Trophoblast cell (in vitro differentiated cells and primary cell): ENCODE results near the gene DCTN2.

Source experiments
- DNase-seq, 2 donors: peaks; one replicate each; pipeline ENCODE4 v3.0.0-alpha.2; 2016
- H2AFZ ChIP-seq: 2 replicates; pipeline ENCODE4 v1.6.1; 2013; ENCODE audit warnings: low read length, moderate library complexity, mild to moderate bottlenecking; ENCODE audit not compliant: insufficient read depth, poor library complexity
- H2AK5ac ChIP-seq: 2 replicates; pipeline ENCODE4 v1.6.1; 2013; ENCODE audit warnings: mild to moderate bottlenecking, low read length
- H2BK120ac ChIP-seq: 2 replicates; pipeline ENCODE4 v1.6.1; 2013; ENCODE audit warnings: low read length, mild to moderate bottlenecking, moderate library complexity; ENCODE audit not compliant: insufficient read depth, poor library complexity
- H2BK12ac ChIP-seq: 2 replicates; pipeline ENCODE4 v1.6.1; 2013; ENCODE audit warnings: mild to moderate bottlenecking, low read length, moderate library complexity
- H2BK5ac ChIP-seq: 2 replicates; pipeline ENCODE4 v1.6.1; 2013; ENCODE audit warnings: low read length, low read depth, moderate library complexity, mild to moderate bottlenecking; ENCODE audit not compliant: poor library complexity
- H3K14ac ChIP-seq: 2 replicates; pipeline ENCODE4 v1.6.1; 2013; ENCODE audit warnings: mild to moderate bottlenecking, low read length
- H3K18ac ChIP-seq: 2 replicates; pipeline ENCODE4 v1.6.1; 2013; ENCODE audit warnings: mild to moderate bottlenecking, low read length
- H3K23ac ChIP-seq: 2 replicates; pipeline ENCODE4 v1.6.1; 2013; ENCODE audit warnings: low read length
- H3K27ac ChIP-seq: 2 replicates; pipeline ENCODE4 v1.5.1; 2013; ENCODE audit warnings: low read depth, mild to moderate bottlenecking, inconsistent platforms, low read length, moderate library complexity
- H3K27me3 ChIP-seq: 2 replicates; pipeline ENCODE4 v1.6.1; 2013; ENCODE audit warnings: inconsistent platforms, mild to moderate bottlenecking, low read length, moderate library complexity; ENCODE audit not compliant: insufficient read depth
- H3K36me3 ChIP-seq, 2 experiments: 1 replicate in 1 of 2; 2 replicates in 1 of 2; pipeline ENCODE4 v1.6.1; 2013; ENCODE audit warnings: low read length in 2 of 2, mild to moderate bottlenecking in 2 of 2, moderate library complexity in 1 of 2; ENCODE audit not compliant: insufficient read depth in 2 of 2, control insufficient read depth in 1 of 2
- H3K4ac ChIP-seq: 2 replicates; pipeline ENCODE4 v1.6.1; 2013; ENCODE audit warnings: low read depth, mild to moderate bottlenecking, low read length, moderate library complexity
- H3K4me1 ChIP-seq, 2 experiments: 1 replicate in 1 of 2; 2 replicates in 1 of 2; pipeline ENCODE4 v1.6.1; 2013; ENCODE audit warnings: low read length in 2 of 2, mild to moderate bottlenecking in 2 of 2, moderate library complexity in 1 of 2; ENCODE audit not compliant: insufficient read depth in 2 of 2, control insufficient read depth in 1 of 2
- H3K4me2 ChIP-seq: 2 replicates; pipeline ENCODE4 v1.6.1; 2013; ENCODE audit warnings: inconsistent platforms, mild to moderate bottlenecking, low read length, moderate library complexity
- H3K4me3 ChIP-seq: 2 replicates; pipeline ENCODE4 v1.5.1; 2013; ENCODE audit warnings: mild to moderate bottlenecking, low read depth, low read length, inconsistent platforms
- H3K79me1 ChIP-seq: one replicate; pipeline ENCODE4 v1.6.1; 2013; ENCODE audit warnings: low read length
- H3K79me2 ChIP-seq: 2 replicates; pipeline ENCODE4 v1.6.1; 2013; ENCODE audit warnings: low read length, mild to moderate bottlenecking; ENCODE audit not compliant: control insufficient read depth, insufficient read depth, poor library complexity
- H3K9ac ChIP-seq: 2 replicates; pipeline ENCODE4 v1.6.1; 2013; ENCODE audit warnings: mild to moderate bottlenecking, low read length
- H3K9me3 ChIP-seq: 2 replicates; pipeline ENCODE4 v1.6.1; 2013; ENCODE audit warnings: low read depth, mild to moderate bottlenecking, control low read depth, inconsistent platforms, low read length; ENCODE audit not compliant: insufficient read depth
- H4K12ac ChIP-seq: 2 replicates; pipeline ENCODE4 v1.6.1; 2013; ENCODE audit warnings: low read depth, mild to moderate bottlenecking, low read length, moderate library complexity
- H4K8ac ChIP-seq: 2 replicates; pipeline ENCODE4 v1.6.1; 2013; ENCODE audit warnings: low read depth, mild to moderate bottlenecking, low read length, moderate library complexity
- H4K91ac ChIP-seq: one replicate; pipeline ENCODE4 v1.6.1; 2013; ENCODE audit warnings: low read depth, mild to moderate bottlenecking, low read length, moderate library complexity
- WGBS: extraction: QIAGEN DNeasy Blood & Tissue Kit; methylation state at CpG from one replicate; pipeline ENCODE4 v1.1.7; 2013; ENCODE audit warnings: missing lambda C conversion rate; ENCODE audit not compliant: insufficient read length, insufficient coverage; ENCODE audit errors: extremely low coverage; 5-methylcytosine and 5-hydroxymethylcytosine counted together

DCTN2 gene

DNA sequence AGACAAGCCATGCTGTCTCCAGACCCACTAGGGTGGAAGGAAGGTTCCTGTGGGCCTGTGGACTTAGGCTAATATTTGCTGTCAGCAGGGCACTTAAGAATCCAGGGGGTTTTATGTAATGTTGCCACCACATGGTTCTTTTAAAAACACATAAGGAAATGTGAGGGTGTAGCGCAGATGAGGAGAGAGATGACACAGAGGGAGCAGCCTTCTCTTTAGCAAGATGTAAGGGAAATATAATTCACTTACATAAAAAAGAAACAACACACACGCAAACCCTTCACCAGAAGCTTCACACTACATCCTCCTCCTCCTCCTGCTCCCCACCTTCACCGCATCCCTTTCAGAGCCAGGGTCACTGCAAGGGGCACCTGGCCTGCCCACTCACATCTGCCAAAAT, 39.1 kb upstream of the DCTN2 start:
- Histone ChIP-seq H3K4me1 (peaks cover 0 to 3% of the 10 kb centered on the region in 2 experiments), H3K14ac (no peak overlapping the region), H3K79me1 (peaks cover 2% of the 10 kb centered on the region), H4K12ac (no peak overlapping the region), H3K4ac (no peak overlapping the region), H3K18ac (no peak overlapping the region), H4K8ac (no peak overlapping the region), H2AK5ac (no peak overlapping the region), H2AFZ (no peak overlapping the region), H3K36me3 (no peaks in the 10 kb centered on the region), H3K4me3 (no peak overlapping the region), H2BK120ac (no peak overlapping the region), H4K91ac (no peak overlapping the region), H3K27ac (no peak overlapping the region), H2BK12ac (no peak overlapping the region), H2BK5ac (no peak overlapping the region), H3K9ac (no peak overlapping the region), H3K4me2 (no peak overlapping the region), H3K23ac (no peak overlapping the region), H3K79me2 (peaks cover under 1% of the 10 kb centered on the region), H3K27me3 (no peaks in the 10 kb centered on the region), H3K9me3 (no peaks in the 10 kb centered on the region)
- WGBS = 100% methylated on average over 1 of the region's 3 CpGs
- DNase-seq = no peak

DNA sequence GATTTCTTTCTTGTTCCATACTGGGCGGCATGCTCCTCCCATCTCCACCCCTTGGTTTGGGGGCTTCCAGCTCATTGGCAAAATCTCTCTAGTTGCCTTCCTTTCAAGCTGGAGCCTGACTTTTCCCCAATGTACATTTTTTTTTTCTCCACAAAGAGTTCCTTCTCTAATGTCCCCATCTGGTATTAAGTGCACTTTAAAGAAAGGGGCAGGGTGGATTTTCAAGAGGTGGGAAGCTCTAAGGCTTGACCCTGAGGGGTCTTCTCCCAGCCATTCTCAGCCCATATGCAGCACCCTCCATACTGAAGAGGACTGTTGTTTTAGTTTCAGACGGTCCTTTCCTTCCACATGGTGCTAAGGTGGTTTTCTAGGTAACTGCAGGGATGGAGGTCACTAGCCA, 38.2 kb upstream of the DCTN2 start:
- H4K12ac ChIP-seq = no peak overlapping the region
- H3K27ac ChIP-seq = no peak overlapping the region
- H3K36me3 ChIP-seq = no peaks in the 10 kb centered on the region
- H3K4ac ChIP-seq = no peak overlapping the region
- no peak overlapping the region for H3K23ac ChIP-seq
- no peak overlapping the region for H2BK5ac ChIP-seq
- no peak overlapping the region for H4K8ac ChIP-seq
- H3K4me2 ChIP-seq = no peak overlapping the region
- H2BK120ac ChIP-seq = no peak overlapping the region
- H3K9me3 ChIP-seq = no peaks in the 10 kb centered on the region
- no peak overlapping the region for H4K91ac ChIP-seq
- no peaks in the 10 kb centered on the region for H3K27me3 ChIP-seq
- no peak overlapping the region for H3K18ac ChIP-seq
- no peak for DNase-seq
- H2BK12ac ChIP-seq = no peak overlapping the region
- no peak overlapping the region for H3K14ac ChIP-seq
- no peak overlapping the region for H3K4me3 ChIP-seq
- no CpG with 5 or more reads among the region's 2 CpGs for WGBS
- H2AK5ac ChIP-seq = no peak overlapping the region
- H3K79me1 ChIP-seq = no peaks in the 10 kb centered on the region
- no peaks in the 10 kb centered on the region for H3K79me2 ChIP-seq
- H3K9ac ChIP-seq = no peak overlapping the region
- H2AFZ ChIP-seq = no peak overlapping the region
- H3K4me1 ChIP-seq = no peaks in the 10 kb centered on the region

DNA sequence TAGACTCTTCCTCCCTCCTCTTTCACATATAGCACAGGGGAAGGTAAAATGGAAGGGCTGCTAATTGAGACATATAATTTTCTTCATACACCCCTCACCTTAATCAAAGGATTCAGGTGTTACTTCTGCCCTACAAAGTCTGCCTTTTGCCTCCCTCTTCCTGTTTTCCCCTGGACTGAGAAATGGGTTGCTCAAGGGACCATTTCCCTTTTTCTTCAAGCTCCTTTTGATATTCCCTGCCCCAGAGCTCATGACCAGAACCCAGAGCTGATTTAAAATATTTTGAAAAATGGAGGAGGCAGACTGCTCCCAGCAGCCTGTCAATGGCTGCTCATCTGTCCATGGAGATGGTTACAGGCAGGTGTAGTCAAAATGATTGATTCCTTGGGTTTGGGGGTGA, 37.7 kb upstream of the DCTN2 start:
- Histone ChIP-seq H3K27me3 (no peaks in the 10 kb centered on the region), H2BK12ac (no peak overlapping the region), H2BK120ac (no peak overlapping the region), H3K9ac (no peak overlapping the region), H3K4me3 (no peak overlapping the region), H3K79me2 (no peaks in the 10 kb centered on the region), H3K4ac (no peak overlapping the region), H2AK5ac (no peak overlapping the region), H3K18ac (no peak overlapping the region), H3K4me2 (no peak overlapping the region), H3K27ac (no peak overlapping the region), H4K8ac (no peak overlapping the region), H2AFZ (no peak overlapping the region), H3K4me1 (no peaks in the 10 kb centered on the region), H3K9me3 (no peaks in the 10 kb centered on the region), H3K36me3 (no peaks in the 10 kb centered on the region), H4K12ac (no peak overlapping the region), H3K79me1 (no peaks in the 10 kb centered on the region), H3K14ac (no peak overlapping the region), H3K23ac (no peak overlapping the region), H4K91ac (no peak overlapping the region), H2BK5ac (no peak overlapping the region)
- no peak for DNase-seq

DNA sequence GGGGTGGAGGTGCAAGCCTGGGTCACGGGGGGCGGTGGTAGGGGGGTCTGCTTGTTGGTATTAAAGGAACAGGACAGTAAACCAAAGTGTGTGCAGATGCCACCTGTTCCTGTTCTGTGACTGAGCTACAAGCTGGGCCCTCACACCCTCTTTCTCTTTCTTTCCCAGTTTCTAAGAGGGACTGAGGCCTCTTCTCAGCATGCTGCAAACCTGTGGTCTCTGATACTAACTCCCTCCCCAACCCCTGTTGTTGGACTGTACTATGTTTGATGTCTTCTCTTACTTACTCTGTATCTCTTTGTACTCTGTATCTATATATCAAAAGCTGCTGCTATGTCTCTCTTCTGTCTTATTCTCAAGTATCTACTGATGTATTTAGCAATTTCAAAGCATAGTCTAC, 37.1 kb upstream of the DCTN2 start:
- Histone ChIP-seq H3K27ac (no peak overlapping the region), H3K4me3 (no peak overlapping the region), H3K79me1 (no peaks in the 10 kb centered on the region), H4K12ac (no peak overlapping the region), H3K9me3 (no peaks in the 10 kb centered on the region), H3K4me1 (no peaks in the 10 kb centered on the region), H3K36me3 (no peaks in the 10 kb centered on the region), H4K91ac (no peak overlapping the region), H3K27me3 (no peaks in the 10 kb centered on the region), H3K4ac (no peak overlapping the region), H2BK5ac (no peak overlapping the region), H2BK12ac (no peak overlapping the region), H4K8ac (no peak overlapping the region), H2AK5ac (no peak overlapping the region), H3K18ac (no peak overlapping the region), H3K9ac (no peak overlapping the region), H3K4me2 (no peak overlapping the region), H3K79me2 (no peaks in the 10 kb centered on the region), H3K14ac (no peak overlapping the region), H2AFZ (no peak overlapping the region), H2BK120ac (no peak overlapping the region), H3K23ac (no peak overlapping the region)
- DNase-seq = no peak
- no CpG with 5 or more reads among the region's 2 CpGs for WGBS
